B cell (primary cell): ENCODE measurements around the gene IL1A.

Experiments
- CTCF ChIP-seq: fragments of 200-600 bp; IDR thresholded peaks from one replicate; pipeline ENCODE4 v1.8.0; 2022; ENCODE audit warnings: antibody characterized with exemption, mild to moderate bottlenecking
- EZH2 ChIP-seq: IDR thresholded peaks from 2 replicates; pipeline ENCODE4 v1.6.1; 2012; ENCODE audit warnings: borderline replicate concordance, low read depth, mild to moderate bottlenecking, moderate library complexity, low read length; ENCODE audit not compliant: insufficient read depth, poor library complexity, severe bottlenecking

DNA sequence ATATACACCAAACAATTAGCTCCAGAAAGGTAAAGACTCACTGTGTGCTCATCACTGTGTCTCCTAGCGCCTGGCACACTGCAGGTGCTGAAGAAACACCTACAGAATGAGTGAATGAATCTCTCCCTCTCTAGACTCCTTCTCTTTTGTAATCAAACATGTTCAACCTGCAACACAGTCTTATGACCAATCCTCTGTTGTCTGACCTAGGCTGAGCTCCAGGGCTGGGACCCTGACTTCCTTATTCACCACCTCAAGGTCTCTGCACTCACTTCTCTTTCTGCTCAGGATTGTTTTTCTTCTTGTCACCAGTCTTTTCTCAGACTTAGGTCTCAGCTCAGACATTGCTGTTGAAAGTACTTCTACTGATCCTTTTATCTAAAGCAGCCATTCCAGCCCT is 29.7 kb downstream of the IL1A start:
- TF ChIP-seq EZH2 (no peak), CTCF (no peak)
